Esophagus (tissue), 2 donors: ENCODE results near the gene AIF1. TPM values are rescaled to one million over a fixed set of nuclear protein-coding genes. Genes with fewer than 3 reads are reported as not detected.

Experiments used
- H3K27ac ChIP-seq, 2 donors: one replicate each; pipeline ENCODE4 v1.5.1; 2013; ENCODE audit warnings: low read depth in 2 of 2, mild to moderate bottlenecking in 2 of 2, inconsistent platforms in 1 of 2, low read length in 1 of 2, moderate library complexity in 1 of 2
- H3K27me3 ChIP-seq, 2 donors: one replicate each; pipeline ENCODE4 v1.6.1; 2013; ENCODE audit warnings: low read length in 2 of 2, control low read depth in 1 of 2, mild to moderate bottlenecking in 1 of 2; ENCODE audit not compliant: insufficient read depth in 2 of 2, control insufficient read depth in 1 of 2
- H3K36me3 ChIP-seq, 2 donors: one replicate each; pipeline ENCODE4 v1.6.1; 2013; ENCODE audit warnings: low read length in 1 of 2; ENCODE audit not compliant: control insufficient read depth in 2 of 2, insufficient read depth in 2 of 2
- H3K4me1 ChIP-seq, 2 donors: one replicate each; pipeline ENCODE4 v1.6.1; 2013; ENCODE audit warnings: low read length in 1 of 2; ENCODE audit not compliant: control insufficient read depth in 2 of 2, insufficient read depth in 2 of 2
- H3K4me3 ChIP-seq, 2 donors: one replicate each; pipeline ENCODE4 v1.5.1; 2013; ENCODE audit warnings: low read length in 2 of 2, mild to moderate bottlenecking in 2 of 2, low read depth in 1 of 2, moderate library complexity in 1 of 2
- H3K9me3 ChIP-seq, 2 donors: one replicate each; pipeline ENCODE4 v1.6.1; 2013; ENCODE audit warnings: mild to moderate bottlenecking in 2 of 2, low read depth in 1 of 2, low read length in 1 of 2, moderate library complexity in 1 of 2; ENCODE audit not compliant: control insufficient read depth in 2 of 2, insufficient read depth in 1 of 2
- WGBS, 2 donors: extraction: QIAGEN DNeasy Blood & Tissue Kit; methylation state at CpG; one replicate each; pipeline ENCODE4 v1.1.7; 2013; 5-methylcytosine and 5-hydroxymethylcytosine counted together
- polyA plus RNA-seq, 2 donors: library from polyadenylated mRNA; stranded (reverse); fragments of 200-250 nt; gene quantifications; one replicate each; pipeline ENCODE4 v1.2.3, GENCODE V29; 2013
- donor health status: healthy with polysubstance abuse.
- donor health status: Bipolar disorder and iron deficiency.

The AIF1 gene
- polyA plus RNA-seq, 2 donors: 8.0 to 12.6 TPM

- no peaks in the 10 kb centered on the region for H3K9me3 ChIP-seq
- peaks cover 0 to 13% of the 10 kb centered on the region in 2 donors for H3K36me3 ChIP-seq
- H3K27ac ChIP-seq: peak overlapping the region; percentile 94 to 95
- H3K27me3 ChIP-seq: no peaks in the 10 kb centered on the region
- H3K4me1 ChIP-seq: peaks cover 15 to 21% of the 10 kb centered on the region in 2 donors
- 70 to 77% methylated on average over 12 of the region's 12 CpGs for WGBS, 2 donors
- peak overlapping the region in 1 of 2 donors; percentile 88 for H3K4me3 ChIP-seq
These were observed 46.5 kb downstream of the AIF1 start for GRCh38 chr6:31661262-31662123.

- 85 to 90% methylated on average over 12 of the region's 12 CpGs for WGBS, 2 donors
- H3K4me3 ChIP-seq: no peak overlapping the region
- peaks cover 15 to 24% of the 10 kb centered on the region in 2 donors for H3K4me1 ChIP-seq
- H3K9me3 ChIP-seq: no peaks in the 10 kb centered on the region
- H3K27me3 ChIP-seq: no peaks in the 10 kb centered on the region
- H3K36me3 ChIP-seq: peaks cover 0 to 12% of the 10 kb centered on the region in 2 donors
- H3K27ac ChIP-seq: peak overlapping the region in 1 of 2 donors; percentile 29
These were observed 47.2 kb downstream of the AIF1 start for GRCh38 chr6:31662124-31662723.

- Histone ChIP-seq H3K4me3 (peak overlapping the region in 1 of 2 donors; percentile 98), H3K36me3 (peaks cover 4 to 16% of the 10 kb centered on the region in 2 donors), H3K27me3 (no peaks in the 10 kb centered on the region), H3K9me3 (no peaks in the 10 kb centered on the region), H3K27ac (peak overlapping the region; percentile 99 to 100), H3K4me1 (peaks cover 13 to 25% of the 10 kb centered on the region in 2 donors)
- 48 to 51% methylated on average over 9 of the region's 9 CpGs for WGBS, 2 donors
These were observed 48.3 kb downstream of the AIF1 start for GRCh38 chr6:31663126-31663960.

GRCh38 chr6:31663961-31664789 is 49.1 kb downstream of the AIF1 start:
- peak overlapping the region; percentile 95 to 98 for H3K4me3 ChIP-seq
- peak overlapping the region; percentile 99 to 100 for H3K27ac ChIP-seq
- no peaks in the 10 kb centered on the region for H3K9me3 ChIP-seq
- peaks cover 11 to 22% of the 10 kb centered on the region in 2 donors for H3K36me3 ChIP-seq
- 11 to 15% methylated on average over 17 of the region's 17 CpGs for WGBS, 2 donors
- peaks cover 10 to 21% of the 10 kb centered on the region in 2 donors for H3K4me1 ChIP-seq
- H3K27me3 ChIP-seq: no peaks in the 10 kb centered on the region

GRCh38 chr6:31664790-31665500 is 49.9 kb downstream of the AIF1 start, which contains the start of gene GPANK1:
GPANK1 (minus strand) TSS chr6:31664997; CDS start chr6:31664478, 519 bp downstream.
- peak within 1 kb of the TSS; percentile 99 to 100 for H3K27ac ChIP-seq
- no peaks in the 10 kb centered on the region for H3K9me3 ChIP-seq
- peak within 1 kb of the TSS; percentile 95 to 98 for H3K4me3 ChIP-seq
- H3K4me1 ChIP-seq: peaks cover 5 to 15% of the 10 kb centered on the region in 2 donors
- peaks cover 19 to 28% of the 10 kb centered on the region in 2 donors for H3K36me3 ChIP-seq
- WGBS, 2 donors: 0% methylated on average over 39 of the region's 39 CpGs
- no peaks in the 10 kb centered on the region for H3K27me3 ChIP-seq

GRCh38 chr6:31665501-31666336 is 50.7 kb downstream of the AIF1 start, which contains the start of gene CSNK2B:
CSNK2B (plus strand) TSS chr6:31666080; CDS start chr6:31666832, 752 bp downstream.
- H3K9me3 ChIP-seq: no peaks in the 10 kb centered on the region
- peaks cover 5 to 15% of the 10 kb centered on the region in 2 donors for H3K4me1 ChIP-seq
- H3K27ac ChIP-seq: peak within 1 kb of the TSS; percentile 99 to 100
- WGBS, 2 donors: 0% methylated on average over 63 of the region's 63 CpGs
- peak within 1 kb of the TSS; percentile 95 to 98 for H3K4me3 ChIP-seq
- no peaks in the 10 kb centered on the region for H3K27me3 ChIP-seq
- H3K36me3 ChIP-seq: peaks cover 23 to 33% of the 10 kb centered on the region in 2 donors

- H3K36me3 ChIP-seq: peaks cover 28 to 40% of the 10 kb centered on the region in 2 donors
- peak overlapping the region; percentile 99 to 100 for H3K27ac ChIP-seq
- peaks cover 5 to 15% of the 10 kb centered on the region in 2 donors for H3K4me1 ChIP-seq
- WGBS, 2 donors: 3% methylated on average over 15 of the region's 15 CpGs
- H3K9me3 ChIP-seq: no peaks in the 10 kb centered on the region
- no peaks in the 10 kb centered on the region for H3K27me3 ChIP-seq
- H3K4me3 ChIP-seq: peak overlapping the region; percentile 95 to 98
These were observed 51.4 kb downstream of the AIF1 start for GRCh38 chr6:31666337-31666965.
